T-helper 1 cell (primary cell): Measurements from ENCODE around the gene ZNF418.
"Not testable (repeated sequence)": the region's sequence is repeated elsewhere in the genome, so short reads cannot be mapped to it uniquely, and the experiment has no call there.

Source experiments
- DNase-seq, 5 donors: peaks; one replicate each; pipeline ENCODE4 v3.0.0-alpha.2; 2012 to 2020
- total RNA-seq, 4 donors: gene quantifications; one replicate each; lab custom pipeline; 2026; lab: John Stamatoyannopoulos, UW

Gene ZNF418
- total RNA-seq = 2.8 to 6.7 (median 4.8) reads per million in 4 donors

GRCh38 chr19:57934820-57935665 lies at the start of gene ZNF418:
ZNF418 (minus strand) TSS chr19:57935402; CDS start chr19:57933822, 1,580 bp downstream.
- peak in 4 of 5 donors; percentile 17 to 35 (median 30) for DNase-seq

GRCh38 chr19:57978586-57979289 lies 43.5 kb upstream of the ZNF418 start:
- DNase-seq = no peak

DNA sequence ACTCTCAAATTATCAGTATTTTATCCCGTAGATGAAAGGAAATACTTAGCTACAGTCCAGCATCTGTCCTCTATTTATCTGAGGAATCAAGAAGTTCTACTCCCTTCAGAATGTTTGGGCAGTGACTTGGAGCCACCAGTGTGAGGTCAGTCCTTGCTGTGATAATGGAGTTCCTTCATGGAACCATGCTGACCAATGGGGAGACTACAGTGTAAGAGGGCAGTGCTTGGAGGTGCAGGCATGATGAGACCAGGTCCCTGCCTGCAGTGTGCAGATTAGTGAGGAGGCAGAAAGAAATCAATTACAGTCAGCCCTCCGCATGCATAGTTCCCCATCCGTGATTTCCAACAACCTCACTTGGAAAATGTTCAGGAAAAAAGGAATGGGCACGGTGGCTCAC lies 39.2 kb upstream of the ZNF418 start, which contains the start of gene C19orf18:
Gene C19orf18 (minus strand): TSS at position 101 of the 400 bp plus-strand sequence. CDS start 102 bp downstream, outside the sequence.
- DNase-seq = no peak

DNA sequence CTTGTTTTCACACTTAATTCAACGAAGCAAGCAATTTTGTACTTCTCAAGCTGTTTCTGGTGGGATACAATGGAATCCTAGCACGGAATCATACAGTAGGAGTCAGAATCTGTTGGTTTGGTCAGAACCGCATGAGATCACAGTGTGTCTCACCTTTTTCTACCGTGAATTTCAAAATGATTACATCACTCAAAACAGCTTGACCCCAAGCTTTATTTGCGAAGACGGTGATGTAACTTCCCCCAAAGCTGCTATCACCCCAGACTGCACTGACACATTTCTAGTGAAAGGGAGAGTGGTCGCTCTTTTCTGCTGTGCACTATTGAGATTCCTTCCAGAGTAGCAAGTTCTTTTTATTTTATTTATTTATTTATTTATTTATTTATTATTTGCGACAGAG lies 29.6 kb upstream of the ZNF418 start:
- DNase-seq = no peak

- DNase-seq = no peak
Measured at GRCh38 chr19:57961785-57962184, 26.6 kb upstream of the ZNF418 start.

GRCh38 chr19:57954996-57955395 lies 19.8 kb upstream of the ZNF418 start:
- DNase-seq = no peak

GRCh38 chr19:57949702-57950101 lies 14.5 kb upstream of the ZNF418 start:
- DNase-seq = no peak

- no peak for DNase-seq
Measured at GRCh38 chr19:57949296-57949695, 14.1 kb upstream of the ZNF418 start.

- DNase-seq = peak; percentile 66 to 89 (median 78)
Measured at GRCh38 chr19:57947419-57948134, 12.4 kb upstream of the ZNF418 start, which contains the start of gene ZNF256. ZNF256 (minus strand) TSS chr19:57947706; CDS start chr19:57947474, 232 bp downstream.

DNA sequence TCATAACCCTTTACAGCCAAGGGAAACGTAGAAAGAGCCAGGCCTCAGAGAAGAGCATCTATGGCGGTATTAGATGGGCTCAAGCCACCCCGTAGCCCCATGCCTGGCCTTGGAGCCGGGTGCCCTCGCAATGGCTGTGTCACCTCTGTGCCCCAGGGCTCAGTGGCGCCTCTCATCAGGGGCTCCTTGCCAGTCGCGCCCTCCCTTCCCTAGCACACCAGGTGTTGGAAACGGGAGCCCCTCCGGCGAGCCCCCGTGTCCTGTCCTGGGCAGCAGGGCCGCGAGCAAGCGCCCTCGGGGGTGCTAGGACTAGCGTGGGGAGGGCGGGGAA lies 11.9 kb upstream of the ZNF418 start:
- DNase-seq = no peak

DNA sequence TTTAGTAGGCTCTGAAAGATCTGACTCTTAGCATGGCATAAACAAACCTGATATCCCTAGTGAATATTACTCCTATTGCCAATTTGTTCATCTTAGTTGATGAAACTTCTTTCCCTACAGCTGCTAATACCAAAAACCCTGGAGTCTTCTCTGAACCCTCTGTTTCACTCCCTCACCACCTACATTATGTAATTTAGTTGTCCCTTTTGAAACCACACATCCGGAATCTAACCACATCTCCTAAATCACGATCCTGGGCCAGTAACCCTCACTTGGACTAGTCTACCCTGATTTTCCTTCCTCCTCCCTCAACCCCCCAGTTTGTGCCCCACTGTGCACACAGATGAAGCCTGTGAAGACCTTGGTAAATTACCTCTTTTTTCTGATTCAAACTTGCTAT lies 11.1 kb upstream of the ZNF418 start:
- no peak for DNase-seq

DNA sequence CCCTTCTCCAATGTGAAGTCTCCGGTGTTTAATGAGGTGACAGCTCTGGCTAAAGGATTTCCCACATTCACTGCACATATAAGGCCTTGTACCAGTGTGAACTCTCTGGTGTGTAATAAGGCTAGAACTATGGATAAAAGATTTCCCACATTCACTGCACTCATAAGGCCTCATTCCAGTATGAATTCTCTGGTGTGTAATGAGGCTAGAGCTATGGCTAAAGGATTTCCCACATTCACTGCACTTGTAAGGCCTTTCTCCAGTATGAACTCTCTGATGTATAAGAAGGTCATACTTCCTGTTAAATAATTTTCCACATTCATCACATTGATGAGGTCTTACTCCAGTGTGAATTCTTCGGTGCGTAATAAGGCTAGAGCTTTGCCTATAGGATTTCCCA lies 6.4 kb upstream of the ZNF418 start:
- DNase-seq = no peak

- DNase-seq = no peak
Measured at GRCh38 chr19:57935731-57936130, 529 bp upstream of the ZNF418 start.

DNA sequence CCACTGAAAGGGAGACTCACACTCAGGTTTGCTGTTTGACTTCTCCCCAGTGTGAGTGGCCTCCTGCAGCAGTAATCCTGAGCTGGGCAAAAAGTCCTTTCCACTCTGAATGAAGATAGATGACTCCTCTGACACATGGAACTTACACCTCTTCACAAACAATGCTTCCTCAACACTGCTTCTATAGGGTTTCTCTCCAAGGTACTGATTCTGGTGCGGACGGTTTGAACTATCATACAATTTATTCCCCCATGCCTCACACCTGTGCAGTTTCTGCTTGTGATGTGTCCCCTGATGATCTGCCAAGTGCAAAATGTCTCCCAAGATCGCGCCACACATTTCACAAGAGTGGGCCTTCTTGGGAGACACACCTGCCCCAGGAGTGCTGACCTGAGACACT lies 7.6 kb downstream of the ZNF418 start:
- DNase-seq = no peak

GRCh38 chr19:57916168-57916995 lies 18.8 kb downstream of the ZNF418 start, which contains the start of gene ZNF417:
ZNF417 (minus strand) TSS chr19:57916592; CDS start chr19:57916411, 181 bp downstream.
- DNase-seq = peak; percentile 71 to 91 (median 83)

DNA sequence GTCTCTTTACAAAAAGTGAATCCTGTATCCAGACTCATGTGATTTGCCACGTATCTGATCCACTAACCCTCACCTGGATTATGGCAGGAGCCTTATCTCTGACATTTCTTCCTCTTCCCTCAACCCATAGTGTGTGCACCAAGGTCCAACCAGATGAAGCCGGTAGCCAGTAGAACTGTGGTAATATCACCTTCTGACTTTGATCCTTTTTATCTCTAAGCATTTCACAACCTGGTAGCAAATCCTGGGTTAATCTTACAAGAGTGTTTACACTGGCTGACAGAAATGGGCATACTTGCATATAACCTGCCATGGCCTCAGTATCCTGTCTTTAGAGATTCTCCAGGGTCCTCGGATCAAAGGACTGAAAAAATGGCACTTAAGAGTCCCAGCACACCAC lies 20.7 kb downstream of the ZNF418 start:
- DNase-seq = no peak

GRCh38 chr19:57907394-57907793 lies 27.8 kb downstream of the ZNF418 start:
- DNase-seq = no peak

DNA sequence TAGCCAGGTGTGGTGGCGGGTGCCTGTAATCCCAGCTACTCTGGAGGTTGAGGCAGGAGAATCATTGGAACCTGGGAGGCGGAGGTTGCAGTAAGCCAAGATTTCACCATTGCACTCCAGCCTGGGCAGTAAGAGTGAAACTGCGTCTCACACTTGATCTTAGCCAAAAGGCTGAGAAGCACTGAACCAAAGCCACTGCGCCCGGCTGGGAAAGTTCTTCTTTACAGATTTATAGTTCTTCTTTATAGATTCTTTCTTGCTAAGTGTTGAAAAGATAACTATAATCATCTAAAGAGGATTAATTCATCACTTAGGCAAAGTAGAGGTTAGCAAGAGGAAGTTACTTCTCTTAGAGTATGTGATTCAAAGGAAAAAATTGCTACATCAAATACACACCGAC lies 29.9 kb downstream of the ZNF418 start:
- DNase-seq = no peak

DNA sequence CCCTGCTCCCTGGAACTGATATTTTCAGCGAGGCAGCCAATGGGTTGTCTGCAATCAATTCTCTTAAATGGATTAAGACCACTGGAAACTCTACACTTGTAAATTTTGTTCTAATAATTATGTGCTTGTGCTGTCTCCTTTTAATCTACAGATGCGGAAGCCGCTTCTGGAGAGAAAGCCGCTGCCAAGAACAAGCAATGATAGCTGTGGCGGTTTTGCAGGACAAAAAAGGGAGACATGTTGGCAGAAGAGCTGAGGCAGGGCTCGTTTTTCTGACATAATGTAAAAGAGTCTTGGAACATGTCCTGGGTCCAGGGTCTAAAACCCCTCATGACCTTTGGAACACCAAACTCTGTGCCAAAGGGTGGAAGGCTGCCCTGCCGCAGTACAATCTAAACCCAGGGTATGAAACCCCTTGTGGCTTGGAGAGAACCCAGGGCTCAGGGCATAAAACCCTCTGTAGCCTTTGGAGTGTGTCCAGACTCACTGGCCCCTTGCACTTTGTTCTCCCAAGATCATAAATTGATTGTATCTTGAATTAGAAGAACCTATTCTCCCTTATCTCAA lies 31.5 kb downstream of the ZNF418 start:
- no peak for DNase-seq

GRCh38 chr19:57900311-57900710 lies 34.9 kb downstream of the ZNF418 start:
- DNase-seq = no peak

DNA sequence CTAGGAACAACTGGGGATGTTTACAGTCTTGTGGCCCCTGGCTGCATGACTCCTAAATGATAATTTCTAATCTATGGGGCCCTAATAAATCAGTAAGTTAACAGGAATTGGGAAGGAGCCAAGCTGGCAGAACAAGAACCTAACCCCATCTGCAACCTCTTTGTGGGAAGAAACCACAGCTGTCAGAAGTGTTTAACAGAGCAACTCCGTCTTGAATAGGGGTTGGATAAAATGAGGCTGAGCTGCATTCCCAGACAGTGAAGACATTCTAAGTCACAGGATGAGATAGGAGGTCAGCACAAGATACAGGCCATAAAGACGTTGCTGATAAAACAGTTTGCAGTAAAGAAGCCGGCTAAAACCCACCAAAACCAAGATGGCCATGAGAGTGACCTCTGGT lies 44.5 kb downstream of the ZNF418 start:
- not testable (repeated sequence) for DNase-seq
